ENCODE results near the gene TBATA. TPM values are rescaled to one million over a fixed set of nuclear protein-coding genes. Genes with fewer than 3 reads are reported as not detected.

The TBATA gene
- polyA plus RNA-seq, 3 donors: not detected

GRCh38 chr10:70749756-70750155 is 35.4 kb downstream of the TBATA start:
- Histone ChIP-seq H4K20me1 (ENCODE audit: insufficient read depth, low read length) (no peaks in the 10 kb centered on the region), H3K79me2 (ENCODE audit: insufficient read depth, low read length) (no peaks in the 10 kb centered on the region), H3K9me3 (replicated peaks in 1 of 2; ENCODE audit: control insufficient read depth in 1 of 2, insufficient read depth in 1 of 2, low read length in 2 of 2) (no peaks in the 10 kb centered on the region), H3K27ac (ENCODE audit: low read depth in 1 of 2, low read length in 2 of 2) (no peak overlapping the region), H3K4me1 (ENCODE audit: control insufficient read depth in 1 of 2, insufficient read depth in 2 of 2, low read length in 2 of 2) (peaks cover 5 to 17% of the 10 kb centered on the region in 2 donors), H3K9ac (ENCODE audit: insufficient read depth, low read length, poor library complexity, severe bottlenecking) (no peak overlapping the region), H3K36me3 (replicated peaks in 1 of 2; ENCODE audit: control insufficient read depth in 1 of 2, insufficient read depth in 2 of 2, low read length in 2 of 2) (no peaks in the 10 kb centered on the region), H2AFZ (ENCODE audit: insufficient read depth, low read depth, low read length, poor library complexity, severe bottlenecking) (no peak overlapping the region), H3K27me3 (ENCODE audit: control insufficient read depth in 2 of 2, insufficient read depth in 2 of 2, low read length in 2 of 2) (no peaks in the 10 kb centered on the region), H3K4me3 (replicated peaks in 1 of 3; ENCODE audit: low read depth in 2 of 3, low read length in 3 of 3) (no peak overlapping the region), H3K4me2 (replicated peaks; ENCODE audit: extremely low read depth, low read length, poor library complexity, severe bottlenecking) (no peak overlapping the region)
- H3K4me3 Mint-ChIP-seq: no peak overlapping the region
- WGBS (ENCODE audit: insufficient coverage): 100% methylated on average over 2 of the region's 10 CpGs
- H3K4me1 Mint-ChIP-seq: peaks cover 10% of the 10 kb centered on the region
- TF ChIP-seq, protein P1, sequence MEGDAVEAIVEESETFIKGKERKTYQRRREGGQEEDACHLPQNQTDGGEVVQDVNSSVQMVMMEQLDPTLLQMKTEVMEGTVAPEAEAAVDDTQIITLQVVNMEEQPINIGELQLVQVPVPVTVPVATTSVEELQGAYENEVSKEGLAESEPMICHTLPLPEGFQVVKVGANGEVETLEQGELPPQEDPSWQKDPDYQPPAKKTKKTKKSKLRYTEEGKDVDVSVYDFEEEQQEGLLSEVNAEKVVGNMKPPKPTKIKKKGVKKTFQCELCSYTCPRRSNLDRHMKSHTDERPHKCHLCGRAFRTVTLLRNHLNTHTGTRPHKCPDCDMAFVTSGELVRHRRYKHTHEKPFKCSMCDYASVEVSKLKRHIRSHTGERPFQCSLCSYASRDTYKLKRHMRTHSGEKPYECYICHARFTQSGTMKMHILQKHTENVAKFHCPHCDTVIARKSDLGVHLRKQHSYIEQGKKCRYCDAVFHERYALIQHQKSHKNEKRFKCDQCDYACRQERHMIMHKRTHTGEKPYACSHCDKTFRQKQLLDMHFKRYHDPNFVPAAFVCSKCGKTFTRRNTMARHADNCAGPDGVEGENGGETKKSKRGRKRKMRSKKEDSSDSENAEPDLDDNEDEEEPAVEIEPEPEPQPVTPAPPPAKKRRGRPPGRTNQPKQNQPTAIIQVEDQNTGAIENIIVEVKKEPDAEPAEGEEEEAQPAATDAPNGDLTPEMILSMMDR (IDR thresholded peaks at IDR 0.05): no peak
- peaks cover 0 to 7% (median 0%) of the 10 kb centered on the region in 7 donors for H3K9me3 Mint-ChIP-seq
- H3K36me3 Mint-ChIP-seq: no peaks in the 10 kb centered on the region
- H3K27ac Mint-ChIP-seq: no peak overlapping the region
- intact Hi-C loops (cut with micrococcal nuclease): no loop called here
- H3K27me3 Mint-ChIP-seq (ENCODE audit: low read depth in 3 of 3): peaks cover 0 to 4% (median 2%) of the 10 kb centered on the region in 3 donors
- DNase-seq: no peak

DNA sequence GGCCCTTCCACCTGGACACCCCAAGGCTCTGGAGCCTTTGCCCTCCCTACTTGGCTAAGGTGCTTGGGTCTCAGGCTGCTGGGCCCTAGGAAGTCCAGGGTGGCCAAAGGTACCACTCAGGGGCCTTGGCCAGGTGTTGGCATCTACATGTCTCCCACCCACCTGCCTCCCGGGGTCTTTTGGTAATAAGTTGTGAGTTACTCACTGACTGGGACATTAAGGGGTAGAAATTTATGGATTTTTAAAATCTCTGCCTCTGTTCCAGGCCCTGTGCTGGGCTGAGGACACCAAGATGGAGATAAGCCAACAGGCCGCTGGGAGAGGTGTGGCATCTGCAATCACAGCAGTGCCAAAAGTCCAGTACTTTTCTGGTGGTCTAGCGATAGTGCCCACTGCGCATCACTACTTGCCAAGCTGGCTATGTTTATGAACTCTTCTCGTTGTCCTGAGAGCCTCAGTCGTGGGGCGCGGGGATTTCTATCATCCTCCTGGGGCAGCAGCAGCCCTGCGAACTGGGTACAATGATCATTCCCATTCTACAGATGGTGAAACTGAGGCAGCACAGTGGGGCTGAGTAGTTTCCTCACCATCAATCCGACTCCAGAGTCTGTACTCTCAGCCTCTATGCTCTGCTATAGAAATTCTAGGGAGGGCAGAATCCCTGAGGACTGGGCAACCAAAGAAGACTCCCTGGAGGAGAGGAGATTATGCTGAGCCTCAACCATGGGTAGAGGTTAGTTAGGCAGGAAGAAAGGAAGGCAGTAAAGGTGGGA is 36.2 kb downstream of the TBATA start:
- H3K27me3 ChIP-seq (ENCODE audit: control insufficient read depth in 2 of 2, insufficient read depth in 2 of 2, low read length in 2 of 2): no peaks in the 10 kb centered on the region
- H3K4me1 ChIP-seq (ENCODE audit: control insufficient read depth in 1 of 2, insufficient read depth in 2 of 2, low read length in 2 of 2): peaks cover 7 to 24% of the 10 kb centered on the region in 2 donors
- 100% methylated on average over 7 of the region's 10 CpGs for WGBS (ENCODE audit: insufficient coverage)
- Mint-ChIP-seq H3K27me3 (ENCODE audit: low read depth in 3 of 3) (peaks cover 0 to 7% (median 2%) of the 10 kb centered on the region in 3 donors), H3K27ac (no peak overlapping the region), H3K4me3 (no peak overlapping the region), H3K4me1 (peaks cover 14% of the 10 kb centered on the region), H3K9me3 (peaks cover 0 to 7% (median 0%) of the 10 kb centered on the region in 7 donors), H3K36me3 (no peaks in the 10 kb centered on the region)
- intact Hi-C loops (cut with micrococcal nuclease): no loop called here
- H3K79me2 ChIP-seq (ENCODE audit: insufficient read depth, low read length): no peaks in the 10 kb centered on the region
- H3K4me3 ChIP-seq (replicated peaks in 1 of 3; ENCODE audit: low read depth in 2 of 3, low read length in 3 of 3): no peak overlapping the region
- H3K36me3 ChIP-seq (replicated peaks in 1 of 2; ENCODE audit: control insufficient read depth in 1 of 2, insufficient read depth in 2 of 2, low read length in 2 of 2): no peaks in the 10 kb centered on the region
- no peaks in the 10 kb centered on the region for H4K20me1 ChIP-seq (ENCODE audit: insufficient read depth, low read length)
- no peak overlapping the region for H3K9ac ChIP-seq (ENCODE audit: insufficient read depth, low read length, poor library complexity, severe bottlenecking)
- TF ChIP-seq, protein P1 (IDR thresholded peaks at IDR 0.05): no peak
- H2AFZ ChIP-seq (ENCODE audit: insufficient read depth, low read depth, low read length, poor library complexity, severe bottlenecking): no peak overlapping the region
- no peak overlapping the region for H3K4me2 ChIP-seq (replicated peaks; ENCODE audit: extremely low read depth, low read length, poor library complexity, severe bottlenecking)
- DNase-seq: no peak
- H3K27ac ChIP-seq (ENCODE audit: low read depth in 1 of 2, low read length in 2 of 2): no peak overlapping the region
- H3K9me3 ChIP-seq (replicated peaks in 1 of 2; ENCODE audit: control insufficient read depth in 1 of 2, insufficient read depth in 1 of 2, low read length in 2 of 2): no peaks in the 10 kb centered on the region
